ENCODE results near the gene KLF6.

KLF6 gene

GRCh38 chr10:3783682-3784432 lies 1.2 kb downstream of the KLF6 start:
- Histone ChIP-seq H3K36me3 (ENCODE audit: insufficient read depth, low read length) (peaks cover 34% of the 10 kb centered on the region), H3K4me3 (ENCODE audit: low read depth, low read length, poor library complexity, severe bottlenecking) (peak overlapping the region; percentile 100), H3K79me2 (ENCODE audit: insufficient read depth, low read length) (peaks cover 30% of the 10 kb centered on the region), H3F3A (ENCODE audit: insufficient read depth, low read length) (no peaks in the 10 kb centered on the region), H3K9me2 (ENCODE audit: low read depth, low read length) (no peaks in the 10 kb centered on the region), H3K4me2 (ENCODE audit: low read length) (peak overlapping the region; percentile 95), H3K27me3 (ENCODE audit: insufficient read depth, low read length) (no peaks in the 10 kb centered on the region), H2AFZ (ENCODE audit: low read length) (no peak overlapping the region), H3K27ac (ENCODE audit: low read depth, low read length, poor library complexity, severe bottlenecking) (peak overlapping the region; percentile 85), H4K20me1 (ENCODE audit: insufficient read depth, low read length) (no peaks in the 10 kb centered on the region), H3K4me1 (ENCODE audit: insufficient read depth, low read length, severe bottlenecking) (peaks cover 34% of the 10 kb centered on the region), H3K9me3 (ENCODE audit: low read length) (no peaks in the 10 kb centered on the region), H3K9ac (ENCODE audit: low read length) (peak overlapping the region; percentile 99)
- no peak for TF ChIP-seq CTCF (IDR thresholded peaks at IDR 0.05; ENCODE audit: low read length)
- no peak for TF ChIP-seq EZH2 (IDR thresholded peaks at IDR 0.05; ENCODE audit: borderline replicate concordance, low read length)

DNA sequence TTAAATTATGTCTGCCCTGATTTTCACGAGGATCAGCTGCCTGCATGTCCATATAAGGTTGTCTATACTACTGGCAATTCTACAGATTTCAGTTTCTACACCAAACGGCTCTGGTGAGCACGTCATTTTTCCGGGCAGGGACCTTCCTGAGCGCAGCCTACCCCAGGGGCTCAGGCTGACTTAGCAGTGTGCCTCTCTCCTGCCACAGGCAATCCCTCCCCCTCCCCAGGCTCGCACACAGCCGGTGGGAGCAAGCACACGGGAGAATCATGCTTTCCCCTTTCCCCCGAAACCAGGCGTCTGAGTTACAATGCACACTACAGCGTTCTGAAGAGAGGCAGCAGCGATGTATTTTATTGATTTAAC lies 1.7 kb downstream of the KLF6 start:
- Histone ChIP-seq H3K9ac (ENCODE audit: low read length) (peak overlapping the region; percentile 99), H2AFZ (ENCODE audit: low read length) (no peak overlapping the region), H3K36me3 (ENCODE audit: insufficient read depth, low read length) (peaks cover 39% of the 10 kb centered on the region), H3K9me2 (ENCODE audit: low read depth, low read length) (no peaks in the 10 kb centered on the region), H3K4me1 (ENCODE audit: insufficient read depth, low read length, severe bottlenecking) (peaks cover 34% of the 10 kb centered on the region), H4K20me1 (ENCODE audit: insufficient read depth, low read length) (no peaks in the 10 kb centered on the region), H3K79me2 (ENCODE audit: insufficient read depth, low read length) (peaks cover 30% of the 10 kb centered on the region), H3F3A (ENCODE audit: insufficient read depth, low read length) (no peaks in the 10 kb centered on the region), H3K4me3 (ENCODE audit: low read depth, low read length, poor library complexity, severe bottlenecking) (peak overlapping the region; percentile 100), H3K9me3 (ENCODE audit: low read length) (no peaks in the 10 kb centered on the region), H3K4me2 (ENCODE audit: low read length) (peak overlapping the region; percentile 95), H3K27me3 (ENCODE audit: insufficient read depth, low read length) (no peaks in the 10 kb centered on the region), H3K27ac (ENCODE audit: low read depth, low read length, poor library complexity, severe bottlenecking) (peak overlapping the region; percentile 85)
- TF ChIP-seq CTCF (IDR thresholded peaks at IDR 0.05; ENCODE audit: low read length), result no peak

DNA sequence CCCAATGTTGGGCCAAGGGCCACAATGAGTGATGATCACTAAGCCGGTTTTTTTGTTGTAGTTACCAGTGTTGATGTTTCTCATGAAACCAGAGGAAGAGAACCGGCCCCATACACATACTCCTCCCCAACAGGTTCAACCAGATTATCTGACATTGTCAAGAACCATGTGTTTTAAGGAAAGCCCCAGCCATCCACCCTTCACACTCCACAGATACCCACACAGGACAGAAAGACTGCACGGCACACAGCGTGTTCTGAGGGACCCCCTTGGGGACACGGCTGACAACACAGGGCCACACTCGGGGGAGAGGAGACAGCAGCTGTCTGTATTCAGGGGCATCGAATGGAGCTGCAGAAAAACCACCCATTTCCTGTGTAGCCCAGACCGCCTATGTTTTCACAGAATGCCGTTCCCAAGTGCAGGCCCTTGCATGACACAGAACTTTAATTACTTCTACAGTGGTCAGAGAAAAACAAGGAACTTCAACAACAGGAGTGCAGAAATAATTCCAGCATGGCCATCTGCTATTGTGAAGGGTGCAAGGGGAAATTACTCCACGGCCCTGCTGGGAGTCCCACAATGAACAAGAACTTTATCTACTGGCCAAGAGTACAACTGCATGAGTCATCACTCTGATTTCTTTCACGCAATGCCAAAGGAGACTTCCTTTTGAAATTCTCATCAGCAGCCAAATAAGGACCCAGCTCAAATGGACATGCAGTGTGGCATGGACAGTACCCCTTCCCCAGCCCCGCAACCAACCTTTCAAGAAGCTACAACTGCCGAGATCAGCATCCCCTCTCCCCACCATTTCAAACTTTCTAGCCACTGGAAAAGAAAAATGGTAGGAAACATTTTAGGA lies 2.3 kb downstream of the KLF6 start:
- Histone ChIP-seq H3K4me3 (ENCODE audit: low read depth, low read length, poor library complexity, severe bottlenecking) (peak overlapping the region; percentile 100), H3K9ac (ENCODE audit: low read length) (peak overlapping the region; percentile 99), H3K79me2 (ENCODE audit: insufficient read depth, low read length) (peaks cover 30% of the 10 kb centered on the region), H2AFZ (ENCODE audit: low read length) (no peak overlapping the region), H3K27me3 (ENCODE audit: insufficient read depth, low read length) (no peaks in the 10 kb centered on the region), H3K9me3 (ENCODE audit: low read length) (no peaks in the 10 kb centered on the region), H3K36me3 (ENCODE audit: insufficient read depth, low read length) (peaks cover 45% of the 10 kb centered on the region), H4K20me1 (ENCODE audit: insufficient read depth, low read length) (no peaks in the 10 kb centered on the region), H3K27ac (ENCODE audit: low read depth, low read length, poor library complexity, severe bottlenecking) (peak overlapping the region; percentile 85), H3F3A (ENCODE audit: insufficient read depth, low read length) (no peaks in the 10 kb centered on the region), H3K4me1 (ENCODE audit: insufficient read depth, low read length, severe bottlenecking) (peaks cover 34% of the 10 kb centered on the region), H3K4me2 (ENCODE audit: low read length) (peak overlapping the region; percentile 95), H3K9me2 (ENCODE audit: low read depth, low read length) (no peaks in the 10 kb centered on the region)
- TF ChIP-seq EZH2 (IDR thresholded peaks at IDR 0.05; ENCODE audit: borderline replicate concordance, low read length), result no peak
- TF ChIP-seq CTCF (IDR thresholded peaks at IDR 0.05; ENCODE audit: low read length), result no peak

Data from OCI-LY1 (cell line).